ENCODE results near the gene CNTFR.
A peak's percentile ranks its signal among the peaks of the same experiment; 100 is the strongest.

Gene CNTFR

DNA sequence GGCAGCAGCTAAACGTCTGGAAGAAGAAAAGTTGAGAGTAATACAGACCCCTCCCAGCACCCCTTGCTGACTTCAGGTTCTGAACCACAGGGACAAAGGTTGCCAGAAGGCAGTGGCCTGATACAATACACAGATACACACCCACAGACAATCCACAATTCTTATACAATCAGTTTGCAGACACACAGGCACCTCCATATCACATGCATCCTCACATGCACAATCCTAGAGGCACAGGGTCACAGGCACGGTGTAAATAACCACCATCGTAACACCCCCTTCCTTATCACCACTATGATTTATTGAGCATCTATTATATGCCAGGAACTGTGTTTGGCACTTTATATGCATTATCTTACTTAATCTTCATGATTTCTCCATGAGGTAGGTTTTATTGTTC is 8.2 kb downstream of the CNTFR start:
- H3K4me3 ChIP-seq (ENCODE audit: low read length), result no peak overlapping the region
- no peak overlapping the region for H3K18ac ChIP-seq (ENCODE audit: low read length)
- WGBS (ENCODE audit: extremely low coverage, insufficient coverage, low lambda C conversion rate), result no CpG with 5 or more reads among the region's 3 CpGs
- no peak overlapping the region for H2BK5ac ChIP-seq (ENCODE audit: low read length)
- H3K4ac ChIP-seq (ENCODE audit: low read depth, low read length), result no peak overlapping the region
- DNase-seq, result no peak
- no peak overlapping the region for H3K23ac ChIP-seq (ENCODE audit: low read length)
- H3K56ac ChIP-seq (ENCODE audit: low read length), result no peak overlapping the region
- H4K5ac ChIP-seq (ENCODE audit: low read length), result no peak overlapping the region
- H2BK15ac ChIP-seq (replicated peaks; ENCODE audit: low read depth), result no peak overlapping the region
- no peak overlapping the region for H4K8ac ChIP-seq (ENCODE audit: low read depth, low read length)
- no peaks in the 10 kb centered on the region for H3K36me3 ChIP-seq (ENCODE audit: control insufficient read depth, insufficient read depth, low read length)
- no peak overlapping the region for H3K9ac ChIP-seq (ENCODE audit: low read length)
- H3K79me2 ChIP-seq (ENCODE audit: control insufficient read depth, insufficient read depth, low read length), result no peaks in the 10 kb centered on the region
- peaks cover 2% of the 10 kb centered on the region for H3K27me3 ChIP-seq (ENCODE audit: insufficient read depth, low read length, poor library complexity)
- peaks cover 29% of the 10 kb centered on the region for H3K4me1 ChIP-seq (ENCODE audit: control insufficient read depth, low read depth, low read length)
- H3K79me1 ChIP-seq (ENCODE audit: low read length), result no peaks in the 10 kb centered on the region
- no peak overlapping the region for H2BK120ac ChIP-seq (ENCODE audit: low read depth, low read length)
- H2AK5ac ChIP-seq (ENCODE audit: low read length), result no peak overlapping the region
- H3K4me2 ChIP-seq (ENCODE audit: low read length), result no peak overlapping the region
- no peak overlapping the region for H3K27ac ChIP-seq (ENCODE audit: low read depth, low read length)

DNA sequence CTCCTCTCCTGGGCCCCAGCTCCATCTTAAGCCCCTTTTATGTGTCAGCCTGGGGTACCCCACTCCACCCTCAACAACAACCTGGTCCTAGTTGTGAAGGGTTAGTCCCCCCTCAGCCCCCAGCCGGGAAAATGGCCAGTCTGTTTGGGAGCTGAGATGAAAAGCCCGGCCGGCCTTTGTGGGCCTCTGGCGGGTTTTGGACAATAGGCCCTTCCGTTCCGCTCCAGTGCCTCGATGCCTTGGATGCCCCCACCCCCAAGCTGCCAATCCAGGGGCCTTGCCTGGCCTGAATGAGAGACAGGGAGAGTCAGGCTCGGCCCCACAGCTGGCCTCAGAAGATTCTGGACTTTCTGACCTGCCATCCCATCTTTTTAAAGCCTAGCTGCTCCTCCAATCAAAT is 9.2 kb downstream of the CNTFR start:
- Histone ChIP-seq H3K79me1 (ENCODE audit: low read length) (no peaks in the 10 kb centered on the region), H3K27me3 (ENCODE audit: insufficient read depth, low read length, poor library complexity) (peaks cover 2% of the 10 kb centered on the region), H3K23ac (ENCODE audit: low read length) (no peak overlapping the region), H3K27ac (ENCODE audit: low read depth, low read length) (no peak overlapping the region), H3K18ac (ENCODE audit: low read length) (no peak overlapping the region), H3K56ac (ENCODE audit: low read length) (peak overlapping the region; percentile 66), H2AK5ac (ENCODE audit: low read length) (peak overlapping the region; percentile 94), H3K79me2 (ENCODE audit: control insufficient read depth, insufficient read depth, low read length) (no peaks in the 10 kb centered on the region), H4K8ac (ENCODE audit: low read depth, low read length) (no peak overlapping the region), H2BK120ac (ENCODE audit: low read depth, low read length) (no peak overlapping the region), H3K4me2 (ENCODE audit: low read length) (no peak overlapping the region), H3K36me3 (ENCODE audit: control insufficient read depth, insufficient read depth, low read length) (no peaks in the 10 kb centered on the region), H3K4ac (ENCODE audit: low read depth, low read length) (no peak overlapping the region), H2BK5ac (ENCODE audit: low read length) (no peak overlapping the region), H2BK15ac (replicated peaks; ENCODE audit: low read depth) (no peak overlapping the region), H3K4me1 (ENCODE audit: control insufficient read depth, low read depth, low read length) (peaks cover 24% of the 10 kb centered on the region), H3K9ac (ENCODE audit: low read length) (no peak overlapping the region), H3K4me3 (ENCODE audit: low read length) (no peak overlapping the region), H4K5ac (ENCODE audit: low read length) (no peak overlapping the region)
- no CpG with 5 or more reads among the region's 8 CpGs for whole genome bisulfite sequencing (ENCODE audit: extremely low coverage, insufficient coverage, low lambda C conversion rate)
- DNase-seq, result no peak

DNA sequence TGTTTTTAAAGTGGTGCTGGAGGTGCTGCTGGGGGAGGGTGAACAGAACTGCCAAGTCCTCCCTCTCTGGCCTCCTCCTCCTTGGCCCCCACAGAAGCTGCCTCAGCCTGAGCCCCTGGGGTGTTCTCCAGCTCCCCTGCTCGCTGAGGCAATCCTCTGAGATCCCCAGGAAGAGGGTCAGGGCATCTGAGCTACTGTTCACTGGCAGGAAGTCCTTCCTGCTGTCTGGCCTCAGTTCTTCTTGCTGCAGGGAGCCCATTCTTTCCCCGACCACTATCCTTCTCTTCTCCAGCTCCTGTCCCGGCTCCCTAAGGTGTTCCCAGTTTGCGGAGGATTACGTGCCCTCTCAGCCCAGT is 9.7 kb downstream of the CNTFR start:
- H3K36me3 ChIP-seq (ENCODE audit: control insufficient read depth, insufficient read depth, low read length), result no peaks in the 10 kb centered on the region
- no peak overlapping the region for H3K18ac ChIP-seq (ENCODE audit: low read length)
- no peak overlapping the region for H3K4ac ChIP-seq (ENCODE audit: low read depth, low read length)
- no peak overlapping the region for H3K23ac ChIP-seq (ENCODE audit: low read length)
- H3K79me1 ChIP-seq (ENCODE audit: low read length), result no peaks in the 10 kb centered on the region
- H2BK120ac ChIP-seq (ENCODE audit: low read depth, low read length), result no peak overlapping the region
- peaks cover 2% of the 10 kb centered on the region for H3K27me3 ChIP-seq (ENCODE audit: insufficient read depth, low read length, poor library complexity)
- H4K5ac ChIP-seq (ENCODE audit: low read length), result no peak overlapping the region
- no peak for DNase-seq
- H3K4me3 ChIP-seq (ENCODE audit: low read length), result no peak overlapping the region
- H2BK15ac ChIP-seq (replicated peaks; ENCODE audit: low read depth), result no peak overlapping the region
- peaks cover 22% of the 10 kb centered on the region for H3K4me1 ChIP-seq (ENCODE audit: control insufficient read depth, low read depth, low read length)
- H3K79me2 ChIP-seq (ENCODE audit: control insufficient read depth, insufficient read depth, low read length), result no peaks in the 10 kb centered on the region
- no peak overlapping the region for H3K27ac ChIP-seq (ENCODE audit: low read depth, low read length)
- no peak overlapping the region for H4K8ac ChIP-seq (ENCODE audit: low read depth, low read length)
- peak overlapping the region; percentile 99 for H2AK5ac ChIP-seq (ENCODE audit: low read length)
- H2BK5ac ChIP-seq (ENCODE audit: low read length), result peak overlapping the region; percentile 35
- no CpG with 5 or more reads among the region's 5 CpGs for WGBS (ENCODE audit: extremely low coverage, insufficient coverage, low lambda C conversion rate)
- H3K56ac ChIP-seq (ENCODE audit: low read length), result peak overlapping the region; percentile 60
- H3K9ac ChIP-seq (ENCODE audit: low read length), result peak overlapping the region; percentile 44
- no peak overlapping the region for H3K4me2 ChIP-seq (ENCODE audit: low read length)

DNA sequence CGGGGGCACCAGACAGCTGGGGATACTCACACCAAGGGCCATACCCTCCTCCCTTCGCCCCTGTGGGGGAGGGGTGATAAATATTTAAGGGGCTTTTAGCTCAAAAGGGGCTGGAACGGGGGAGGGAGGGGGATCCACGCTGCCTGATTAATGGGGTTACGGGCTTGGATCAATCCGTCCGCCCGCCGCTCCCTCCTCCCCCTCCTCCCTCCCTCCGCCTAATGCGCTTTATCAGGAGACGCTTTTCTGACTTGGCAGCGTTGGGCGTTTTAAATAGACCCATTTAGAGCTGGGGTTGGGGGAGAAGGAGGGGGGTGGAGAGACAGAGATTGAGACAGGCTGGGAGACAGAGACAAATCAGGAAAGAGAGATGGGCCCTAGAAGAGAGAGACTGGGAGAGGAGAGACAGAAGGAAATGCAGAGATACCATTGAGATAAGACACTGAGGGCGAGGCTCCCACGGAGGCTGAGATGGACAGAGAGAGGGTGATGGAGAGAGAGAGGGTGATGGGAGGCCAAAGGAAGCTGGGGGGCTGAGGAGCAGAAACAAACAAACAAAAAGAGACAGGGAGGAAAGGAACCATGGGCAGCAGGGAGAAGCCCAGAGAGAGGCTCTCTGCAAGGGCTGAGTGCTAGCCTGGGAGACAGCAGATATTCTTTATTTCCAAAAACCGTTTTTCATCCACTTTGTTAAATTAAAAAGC is 10.3 kb downstream of the CNTFR start:
- no peak overlapping the region for H3K27ac ChIP-seq (ENCODE audit: low read depth, low read length)
- WGBS (ENCODE audit: extremely low coverage, insufficient coverage, low lambda C conversion rate), result no CpG with 5 or more reads among the region's 17 CpGs

DNA sequence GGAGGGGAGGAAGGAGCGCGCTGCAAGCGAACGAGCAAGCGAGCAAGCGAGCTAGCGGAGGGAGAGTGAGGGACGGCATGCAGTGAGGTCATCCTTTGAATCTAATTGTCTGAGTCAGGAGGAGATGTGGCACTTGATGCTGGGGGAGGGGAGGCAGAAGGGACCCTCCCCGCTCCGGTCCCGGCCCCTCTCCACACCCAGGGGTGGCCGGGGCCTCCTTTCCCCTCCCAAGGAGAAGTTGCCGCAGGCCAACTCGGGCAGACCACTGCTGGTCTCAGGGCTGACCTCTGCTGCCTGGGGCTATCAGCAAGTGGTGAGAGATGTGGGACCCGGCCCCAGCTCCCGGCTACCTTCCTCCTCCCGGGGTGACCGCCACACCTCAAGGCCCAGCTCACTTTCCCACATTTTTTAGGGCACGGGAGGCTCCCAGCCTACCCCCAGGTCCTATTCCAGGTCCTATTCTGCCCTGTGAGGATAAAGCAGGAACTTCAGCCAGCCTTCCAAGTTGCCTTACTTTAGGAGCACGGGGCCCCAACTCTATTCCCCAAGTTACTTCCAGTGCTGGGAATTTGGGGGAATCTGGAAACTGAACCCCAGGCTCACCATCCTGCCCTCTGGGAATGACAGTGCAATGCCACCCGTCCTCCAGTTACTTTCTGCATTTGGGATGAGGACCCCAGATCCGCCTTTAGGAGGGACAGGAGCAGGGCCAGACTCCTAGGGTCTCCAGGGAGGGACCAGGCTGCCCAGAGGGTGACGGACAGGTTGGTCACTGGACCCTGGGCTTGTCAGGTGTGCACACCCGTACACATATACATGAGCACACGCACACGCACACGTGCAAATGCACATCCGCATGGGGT is 11.1 kb downstream of the CNTFR start:
- Histone ChIP-seq H2AK5ac (ENCODE audit: low read length) (no peak overlapping the region), H3K18ac (ENCODE audit: low read length) (peak overlapping the region; percentile 77), H3K27ac (ENCODE audit: low read depth, low read length) (peak overlapping the region; percentile 64), H3K56ac (ENCODE audit: low read length) (peak overlapping the region; percentile 89), H3K36me3 (ENCODE audit: control insufficient read depth, insufficient read depth, low read length) (no peaks in the 10 kb centered on the region), H2BK120ac (ENCODE audit: low read depth, low read length) (peak overlapping the region; percentile 9), H3K4ac (ENCODE audit: low read depth, low read length) (no peak overlapping the region), H3K9ac (ENCODE audit: low read length) (peak overlapping the region; percentile 60), H3K23ac (ENCODE audit: low read length) (peak overlapping the region; percentile 94), H3K4me3 (ENCODE audit: low read length) (no peak overlapping the region), H3K79me2 (ENCODE audit: control insufficient read depth, insufficient read depth, low read length) (no peaks in the 10 kb centered on the region), H2BK15ac (replicated peaks; ENCODE audit: low read depth) (no peak overlapping the region), H4K5ac (ENCODE audit: low read length) (no peak overlapping the region), H2BK5ac (ENCODE audit: low read length) (peak overlapping the region; percentile 45), H4K8ac (ENCODE audit: low read depth, low read length) (peak overlapping the region; percentile 68), H3K4me1 (ENCODE audit: control insufficient read depth, low read depth, low read length) (peaks cover 22% of the 10 kb centered on the region), H3K79me1 (ENCODE audit: low read length) (no peaks in the 10 kb centered on the region), H3K27me3 (ENCODE audit: insufficient read depth, low read length, poor library complexity) (no peaks in the 10 kb centered on the region), H3K4me2 (ENCODE audit: low read length) (peak overlapping the region; percentile 73)
- whole genome bisulfite sequencing (ENCODE audit: extremely low coverage, insufficient coverage, low lambda C conversion rate), result no CpG with 5 or more reads among the region's 28 CpGs
- peak; percentile 90 for DNase-seq

More for the DNA sequence above, 10.3 kb downstream of the CNTFR start:
- Histone ChIP-seq H3K4me2 (ENCODE audit: low read length) (peak overlapping the region; percentile 73), H3K79me2 (ENCODE audit: control insufficient read depth, insufficient read depth, low read length) (no peaks in the 10 kb centered on the region), H3K4me1 (ENCODE audit: control insufficient read depth, low read depth, low read length) (peaks cover 22% of the 10 kb centered on the region), H3K23ac (ENCODE audit: low read length) (peak overlapping the region; percentile 59), H3K4ac (ENCODE audit: low read depth, low read length) (no peak overlapping the region), H3K9ac (ENCODE audit: low read length) (peak overlapping the region; percentile 60), H3K18ac (ENCODE audit: low read length) (no peak overlapping the region), H3K4me3 (ENCODE audit: low read length) (no peak overlapping the region), H2BK5ac (ENCODE audit: low read length) (no peak overlapping the region), H3K27me3 (ENCODE audit: insufficient read depth, low read length, poor library complexity) (peaks cover 1% of the 10 kb centered on the region), H3K36me3 (ENCODE audit: control insufficient read depth, insufficient read depth, low read length) (no peaks in the 10 kb centered on the region), H3K79me1 (ENCODE audit: low read length) (no peaks in the 10 kb centered on the region), H4K8ac (ENCODE audit: low read depth, low read length) (no peak overlapping the region), H4K5ac (ENCODE audit: low read length) (no peak overlapping the region), H2AK5ac (ENCODE audit: low read length) (no peak overlapping the region), H2BK15ac (replicated peaks; ENCODE audit: low read depth) (no peak overlapping the region), H3K56ac (ENCODE audit: low read length) (peak overlapping the region; percentile 89), H2BK120ac (ENCODE audit: low read depth, low read length) (no peak overlapping the region)
- DNase-seq, result no peak
